GM19043 (cell line): ENCODE measurements around the gene FGR.

Experiments
- ATAC-seq: cut with Tn5 transposase; IDR thresholded peaks from one replicate; pipeline ENCODE4 v1.9.1; 2021; ENCODE audit warnings: low read depth; ENCODE audit not compliant: unreplicated experiment

Gene FGR

GRCh38 chr1:27590917-27591508 is 44.0 kb downstream of the FGR start:
- no peak for ATAC-seq

- no peak for ATAC-seq
These were observed 45.1 kb downstream of the FGR start for GRCh38 chr1:27589841-27590426.

GRCh38 chr1:27589441-27589840 is 45.5 kb downstream of the FGR start:
- ATAC-seq = no peak

GRCh38 chr1:27588256-27589232 is 46.4 kb downstream of the FGR start:
- ATAC-seq = no peak

- ATAC-seq = no peak
These were observed 49.3 kb downstream of the FGR start for GRCh38 chr1:27585684-27586083.

GRCh38 chr1:27584453-27584852 is 50.5 kb downstream of the FGR start:
- ATAC-seq = no peak

- no peak for ATAC-seq
These were observed 51.5 kb downstream of the FGR start for GRCh38 chr1:27583479-27583878.

GRCh38 chr1:27581823-27582243 is 53.2 kb downstream of the FGR start:
- no peak for ATAC-seq

GRCh38 chr1:27577504-27578188 is 57.3 kb downstream of the FGR start:
- ATAC-seq = no peak

GRCh38 chr1:27576806-27577227 is 58.2 kb downstream of the FGR start:
- ATAC-seq = no peak

GRCh38 chr1:27575840-27576331 is 59.1 kb downstream of the FGR start:
- ATAC-seq = no peak

GRCh38 chr1:27574871-27575831 is 59.8 kb downstream of the FGR start:
- ATAC-seq = no peak

- no peak for ATAC-seq
These were observed 60.8 kb downstream of the FGR start for GRCh38 chr1:27574001-27574781.

- ATAC-seq = no peak
These were observed 62.1 kb downstream of the FGR start for GRCh38 chr1:27572679-27573426.

- ATAC-seq = no peak
These were observed 62.8 kb downstream of the FGR start for GRCh38 chr1:27572019-27572678.

- no peak for ATAC-seq
These were observed 63.5 kb downstream of the FGR start for GRCh38 chr1:27571439-27572018.

GRCh38 chr1:27570784-27571183 is 64.2 kb downstream of the FGR start:
- ATAC-seq = no peak
